Uterus (tissue), 4 donors: ENCODE measurements around the gene GRK6. TPM values are rescaled to one million over a fixed set of nuclear protein-coding genes. Genes with fewer than 3 reads are reported as not detected.

ENCODE experiments used
- DNase-seq, 2 donors: peaks; one replicate each; pipeline ENCODE4 v3.0.0-alpha.2; 2019 to 2020
- H3K27ac ChIP-seq, 2 donors: fragments of 200-600 bp; sonication (generic); 1 replicate in 1 of 2; 2 replicates in 1 of 2; pipeline ENCODE4 v1.5.1; 2016 to 2018
- H3K27me3 ChIP-seq, 2 donors: fragments of 200-600 bp; sonication (generic); one replicate each; pipeline ENCODE4 v1.5.1; 2018 to 2019; ENCODE audit warnings: control low read depth in 1 of 2
- H3K36me3 ChIP-seq, 2 donors: fragments of 200-600 bp; sonication (generic); one replicate each; pipeline ENCODE4 v1.5.1; 2019; ENCODE audit warnings: control low read depth in 1 of 2
- H3K4me1 ChIP-seq, 2 donors: fragments of 200-600 bp; sonication (generic); one replicate each; pipeline ENCODE4 v1.5.1; 2018 to 2019; ENCODE audit warnings: control low read depth in 1 of 2
- H3K4me3 ChIP-seq, 2 donors: fragments of 200-600 bp; sonication (generic); 1 replicate in 1 of 2; 2 replicates in 1 of 2; pipeline ENCODE4 v1.5.1; 2018 to 2019; ENCODE audit warnings: mild to moderate bottlenecking in 1 of 2
- H3K9me3 ChIP-seq, 2 donors: fragments of 200-600 bp; sonication (generic); one replicate each; pipeline ENCODE4 v1.5.1; 2019; ENCODE audit warnings: control low read depth in 1 of 2
- POLR2A ChIP-seq, 2 donors: fragments of 450-650 bp; IDR thresholded peaks; one replicate each; pipeline ENCODE4 v1.6.1; 2016; ENCODE audit warnings: antibody characterized with exemption in 2 of 2, mild to moderate bottlenecking in 1 of 2, moderate library complexity in 1 of 2
- intact Hi-C: fragments of 100-400 bp; cut with DNase I; formaldehyde crosslinking; loops from one replicate; pipeline ENCODE4 v1.15.1; 2023; ENCODE audit warnings: low total_unique reads
- total RNA-seq, 4 donors: library from RNA; depleted of rRNA in 3 of 4; stranded (reverse); fragments of >200 nt in 3 of 4; gene quantifications; one replicate each; pipeline versions ENCODE4 v1.1.0 to v1.2.4, GENCODE V29; 2014 to 2023
- TF ChIP-seq, protein P1 (sequence below), 4 experiments: fragments of 200-600 bp in 2 of 4; fragments of 450-650 bp in 2 of 4; sonication (generic) in 2 of 4; IDR thresholded peaks; one replicate each; pipeline ENCODE4 v1.5.1; 2016 to 2019; ENCODE audit warnings: antibody characterized with exemption in 4 of 4, mild to moderate bottlenecking in 2 of 4, moderate library complexity in 1 of 4
- donor health status: DM: yes; HTN: yes; CAD: no.

Gene GRK6
- total RNA-seq, 4 donors from 2014 or later: 16.4 to 29.8 (median 20.9) TPM

DNA sequence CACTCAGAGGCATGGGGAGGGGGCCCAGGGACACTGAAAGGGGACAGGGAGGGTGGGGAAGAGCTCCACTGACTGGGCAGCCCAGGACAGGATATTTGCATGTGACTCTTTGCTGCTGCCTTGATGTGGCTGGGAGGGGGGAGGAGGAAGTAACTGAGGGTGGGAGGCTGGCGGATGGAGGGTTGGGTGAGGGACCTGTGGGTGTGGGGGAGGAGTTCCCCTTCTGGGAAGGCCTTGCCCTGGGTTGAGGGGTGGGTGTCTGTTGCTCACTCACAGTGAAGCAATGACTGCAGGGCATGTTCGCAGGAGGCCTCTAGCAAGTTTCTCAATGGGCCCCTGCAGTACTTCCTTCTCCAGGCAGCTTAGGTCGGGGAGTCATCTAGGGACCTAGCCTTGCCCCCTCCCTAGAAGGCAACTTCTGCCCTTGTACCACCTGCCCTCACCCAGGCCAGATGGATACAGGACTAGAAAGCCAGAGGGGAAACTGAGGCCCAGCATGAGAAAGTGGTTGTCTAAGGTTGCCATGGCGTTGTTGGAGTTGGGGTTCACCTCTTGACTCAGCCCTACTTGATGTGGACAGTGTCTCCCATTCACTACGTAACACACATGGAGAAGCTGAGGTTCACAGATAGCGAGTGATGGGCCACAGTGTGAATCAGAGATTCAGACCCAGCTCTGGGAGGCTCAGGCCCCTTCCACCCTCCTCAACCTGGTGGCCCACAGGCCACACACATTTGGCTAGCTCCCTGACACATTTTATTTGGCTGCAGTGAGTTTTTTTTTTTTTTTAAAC, 3.0 kb downstream of the GRK6 start:
- intact Hi-C loops: no loop called here
- Histone ChIP-seq H3K4me3 (no peak overlapping the region), H3K4me1 (peaks cover 0 to 8% of the 10 kb centered on the region in 2 donors), H3K27ac (no peak overlapping the region), H3K9me3 (no peaks in the 10 kb centered on the region), H3K27me3 (no peaks in the 10 kb centered on the region), H3K36me3 (no peaks in the 10 kb centered on the region)
- DNase-seq: no peak
- TF ChIP-seq, protein P1, sequence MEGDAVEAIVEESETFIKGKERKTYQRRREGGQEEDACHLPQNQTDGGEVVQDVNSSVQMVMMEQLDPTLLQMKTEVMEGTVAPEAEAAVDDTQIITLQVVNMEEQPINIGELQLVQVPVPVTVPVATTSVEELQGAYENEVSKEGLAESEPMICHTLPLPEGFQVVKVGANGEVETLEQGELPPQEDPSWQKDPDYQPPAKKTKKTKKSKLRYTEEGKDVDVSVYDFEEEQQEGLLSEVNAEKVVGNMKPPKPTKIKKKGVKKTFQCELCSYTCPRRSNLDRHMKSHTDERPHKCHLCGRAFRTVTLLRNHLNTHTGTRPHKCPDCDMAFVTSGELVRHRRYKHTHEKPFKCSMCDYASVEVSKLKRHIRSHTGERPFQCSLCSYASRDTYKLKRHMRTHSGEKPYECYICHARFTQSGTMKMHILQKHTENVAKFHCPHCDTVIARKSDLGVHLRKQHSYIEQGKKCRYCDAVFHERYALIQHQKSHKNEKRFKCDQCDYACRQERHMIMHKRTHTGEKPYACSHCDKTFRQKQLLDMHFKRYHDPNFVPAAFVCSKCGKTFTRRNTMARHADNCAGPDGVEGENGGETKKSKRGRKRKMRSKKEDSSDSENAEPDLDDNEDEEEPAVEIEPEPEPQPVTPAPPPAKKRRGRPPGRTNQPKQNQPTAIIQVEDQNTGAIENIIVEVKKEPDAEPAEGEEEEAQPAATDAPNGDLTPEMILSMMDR (IDR thresholded peaks at IDR 0.05): no peak
- no peak for TF ChIP-seq POLR2A (IDR thresholded peaks at IDR 0.05)

DNA sequence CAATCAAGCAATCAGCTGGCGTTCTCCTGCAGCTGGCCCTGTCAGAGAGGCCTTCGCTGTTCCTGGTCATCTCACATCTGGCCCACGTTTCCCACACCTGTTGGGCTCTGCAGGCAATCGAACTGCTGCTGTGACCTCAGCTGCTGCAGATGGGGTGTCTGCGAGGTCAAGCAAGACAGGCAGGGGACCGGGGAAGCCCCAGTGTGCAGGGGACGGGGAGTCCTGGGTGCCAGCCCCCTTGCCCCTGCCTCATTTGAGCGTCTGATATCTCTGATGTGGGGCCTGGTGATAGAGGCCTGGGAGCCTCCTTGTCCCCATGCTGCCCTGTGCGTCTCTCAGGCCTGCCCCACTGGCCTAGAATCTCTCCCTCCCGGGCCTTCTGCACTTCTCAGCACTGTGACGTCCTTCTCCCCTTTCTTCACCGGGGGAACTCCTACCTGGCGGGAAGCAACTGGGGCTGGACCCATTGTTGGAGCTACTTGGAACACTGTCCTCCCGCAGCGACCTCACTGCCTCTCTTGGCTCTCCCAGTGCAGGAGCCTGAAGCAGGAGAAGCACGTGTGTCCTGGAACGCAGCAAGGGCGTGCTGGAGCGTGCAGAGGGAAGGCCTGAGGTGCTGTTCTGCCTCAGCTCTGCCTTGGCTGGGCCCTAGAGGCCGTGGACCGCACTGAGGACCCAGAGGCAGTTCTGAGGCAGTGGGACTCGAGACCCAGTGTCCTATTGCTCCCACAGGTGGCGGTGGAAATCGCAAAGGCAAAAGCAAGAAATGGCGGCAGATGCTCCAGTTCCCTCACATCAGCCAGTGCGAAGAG, 3.9 kb downstream of the GRK6 start:
- no peaks in the 10 kb centered on the region for H3K36me3 ChIP-seq
- intact Hi-C loops: no loop called here
- H3K9me3 ChIP-seq: no peaks in the 10 kb centered on the region
- H3K27ac ChIP-seq: no peak overlapping the region
- TF ChIP-seq POLR2A (IDR thresholded peaks at IDR 0.05): no peak
- TF ChIP-seq, protein P1 (IDR thresholded peaks at IDR 0.05): no peak
- no peaks in the 10 kb centered on the region for H3K27me3 ChIP-seq
- H3K4me1 ChIP-seq: peaks cover 0 to 8% of the 10 kb centered on the region in 2 donors
- no peak overlapping the region for H3K4me3 ChIP-seq
- DNase-seq: no peak

DNA sequence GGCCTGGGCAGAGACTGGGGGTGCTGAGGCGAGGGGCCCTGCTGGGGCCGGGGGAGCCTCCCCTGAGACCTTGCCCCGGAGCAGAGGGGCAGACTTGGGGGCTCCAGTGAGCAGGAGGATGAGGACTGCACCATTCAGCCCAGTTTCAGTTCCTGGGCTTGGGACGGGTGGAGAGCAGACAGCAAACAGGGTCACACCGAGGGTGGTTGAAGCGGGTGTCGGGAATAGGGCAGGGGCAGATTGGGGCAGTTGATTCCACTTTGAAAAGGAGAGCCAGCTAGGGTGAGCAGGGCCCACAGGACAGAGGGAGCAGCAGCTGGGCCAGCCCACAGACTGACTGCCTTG, 4.5 kb downstream of the GRK6 start:
- Histone ChIP-seq H3K4me1 (peaks cover 0 to 8% of the 10 kb centered on the region in 2 donors), H3K27me3 (no peaks in the 10 kb centered on the region), H3K27ac (no peak overlapping the region), H3K36me3 (no peaks in the 10 kb centered on the region), H3K9me3 (no peaks in the 10 kb centered on the region), H3K4me3 (no peak overlapping the region)
- intact Hi-C loops: no loop called here
- no peak for DNase-seq
- TF ChIP-seq, protein P1 (IDR thresholded peaks at IDR 0.05): no peak
- TF ChIP-seq POLR2A (IDR thresholded peaks at IDR 0.05): no peak

DNA sequence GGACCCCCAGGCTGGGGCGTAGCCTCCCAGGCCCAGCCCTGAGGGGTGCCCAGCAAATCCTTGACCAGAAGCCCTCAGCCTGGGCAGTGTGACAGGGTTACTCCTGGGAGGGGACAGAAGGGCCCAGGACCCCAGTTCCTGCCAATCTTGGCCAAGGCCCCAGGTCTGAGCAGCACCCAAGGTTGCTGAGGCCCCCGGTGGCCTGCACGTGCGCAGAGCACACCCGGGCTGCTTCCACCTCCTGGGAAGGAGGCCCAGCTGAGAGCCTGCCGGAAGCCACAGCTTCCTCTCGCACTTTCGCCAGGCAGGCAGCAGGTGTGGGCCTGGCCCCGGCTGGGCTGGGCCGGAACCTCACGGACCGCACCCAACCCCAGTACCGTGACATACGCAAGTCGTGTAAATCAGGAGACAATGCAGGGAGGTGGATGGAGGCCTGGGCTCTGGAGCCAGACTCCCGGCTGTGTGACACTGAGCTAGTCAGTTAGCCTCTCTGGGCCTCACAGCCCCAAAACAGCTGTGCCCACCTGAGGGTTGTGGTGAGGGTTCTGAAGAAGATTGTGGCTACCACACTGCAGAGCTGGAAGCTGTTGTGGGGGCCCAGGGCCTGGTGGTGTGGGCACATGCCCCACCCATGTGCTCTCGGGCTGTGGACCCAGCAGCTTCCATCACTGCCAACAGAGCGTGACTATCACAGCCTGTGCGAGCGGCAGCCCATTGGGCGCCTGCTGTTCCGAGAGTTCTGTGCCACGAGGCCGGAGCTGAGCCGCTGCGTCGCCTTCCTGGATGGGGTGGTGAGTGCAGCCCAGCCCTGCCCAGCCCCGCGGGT, 5.1 kb downstream of the GRK6 start:
- Histone ChIP-seq H3K27ac (no peak overlapping the region), H3K9me3 (no peaks in the 10 kb centered on the region), H3K36me3 (no peaks in the 10 kb centered on the region), H3K4me1 (peaks cover 0 to 8% of the 10 kb centered on the region in 2 donors), H3K27me3 (no peaks in the 10 kb centered on the region), H3K4me3 (no peak overlapping the region)
- DNase-seq: no peak
- TF ChIP-seq, protein P1 (IDR thresholded peaks at IDR 0.05): no peak
- no peak for TF ChIP-seq POLR2A (IDR thresholded peaks at IDR 0.05)
- intact Hi-C loops: no loop called here
